K562 (cell line): Measurements from ENCODE around the gene FAM89B. TPM values are rescaled to one million over a fixed set of nuclear protein-coding genes. Genes with fewer than 3 reads are reported as not detected.

Experiments
- ATAC-seq: fragments of 200-7000 bp; cut with Tn5 transposase; 3 replicates; pipeline ENCODE4 v1.9.1; 2020; ENCODE audit warnings: moderate library complexity
- BruUV-seq: library from RNA; stranded (reverse); fragments of 400-500 nt; replicated peaks from 2 replicates; lab custom pipeline; 2021; lab: Mats Ljungman, UMichigan
- CTCF ChIA-PET: fragments of 300-600 bp; formaldehyde crosslinking; extraction: SDS; loops from one replicate; lab custom pipeline; 2021; ENCODE audit warnings: low intra/inter-chr PET ratio; lab: Yijun Ruan, JAX
- POLR2A ChIA-PET: fragments of 300-600, 350-650 bp; sonication (Branson Sonifier 250); formaldehyde crosslinking; extraction: SDS; loops from one replicate; lab custom pipeline; 2021; ENCODE audit warnings: antibody characterized with exemption, inconsistent platforms; lab: Yijun Ruan, JAX
- DNase-seq, 4 experiments: peaks; one replicate each; pipeline versions ENCODE4 v3.0.0 to v3.0.0-alpha.2; 2011 to 2018; ENCODE audit warnings: low spot score in 3 of 4, mixed read lengths in 3 of 4; ENCODE audit errors: extremely low read depth in 1 of 4
- FAIRE-seq: peaks from 2 replicates; lab custom pipeline; 2011; peaks lifted over from hg19 to GRCh38; lab: Jason Lieb, UNC
- H2AFZ ChIP-seq: 2 replicates; pipeline ENCODE4 v1.6.0; 2011; ENCODE audit warnings: low read depth, low read length, control low read depth, inconsistent platforms
- H3K27ac ChIP-seq: fragments of 200-600 bp; 3 replicates; pipeline ENCODE4 v1.8.0; 2011; ENCODE audit warnings: low read depth, mild to moderate bottlenecking, control low read depth, inconsistent platforms, low read length, moderate library complexity, mixed read lengths; ENCODE audit errors: extremely low read depth
- H3K27me3 ChIP-seq, 2 experiments: fragments of 300-600 bp in 1 of 2; 2 replicates in 1 of 2; 3 replicates in 1 of 2; pipeline versions ENCODE4 v1.6.0 to v1.8.0; 2011; ENCODE audit warnings: inconsistent platforms in 2 of 2, low read length in 2 of 2, mild to moderate bottlenecking in 1 of 2, mixed read lengths in 1 of 2, moderate library complexity in 1 of 2; ENCODE audit not compliant: control insufficient read depth in 2 of 2, insufficient read depth in 2 of 2
- H3K36me3 ChIP-seq: fragments of 300-600 bp; 3 replicates; pipeline ENCODE4 v1.8.0; 2011; ENCODE audit warnings: mild to moderate bottlenecking, low read length, inconsistent platforms; ENCODE audit not compliant: control insufficient read depth, insufficient read depth
- H3K4me1 ChIP-seq, 2 experiments: fragments of 200-600 bp in 1 of 2; replicated peaks in 1 of 2; 2 replicates in 1 of 2; 3 replicates in 1 of 2; pipeline versions ENCODE4 v1.5.1 to v1.8.0; 2011; ENCODE audit warnings: inconsistent platforms in 2 of 2, low read length in 2 of 2, mild to moderate bottlenecking in 1 of 2, mixed read lengths in 1 of 2, moderate library complexity in 1 of 2; ENCODE audit not compliant: control insufficient read depth in 2 of 2, insufficient read depth in 2 of 2
- H3K4me2 ChIP-seq: 2 replicates; pipeline ENCODE4 v1.6.1; 2011; ENCODE audit warnings: low read length, control low read depth, inconsistent platforms, mixed read lengths; ENCODE audit not compliant: insufficient read depth
- H3K4me3 ChIP-seq: fragments of 200-600 bp; sonication (generic), shearing (Covaris generic); 2 replicates; pipeline ENCODE4 v1.5.1; 2016; ENCODE audit warnings: control low read depth, inconsistent platforms
- H3K79me2 ChIP-seq: fragments of 200-600 bp; 3 replicates; pipeline ENCODE4 v1.8.0; 2011; ENCODE audit warnings: low read length, inconsistent platforms; ENCODE audit not compliant: control insufficient read depth, insufficient read depth
- H3K9ac ChIP-seq, 2 experiments: 2 replicates each; pipeline versions ENCODE4 v1.6.0 to v1.6.1; 2011; ENCODE audit warnings: low read depth in 2 of 2, low read length in 2 of 2, control low read depth in 1 of 2, inconsistent platforms in 1 of 2, mild to moderate bottlenecking in 1 of 2, mixed read lengths in 1 of 2; ENCODE audit not compliant: insufficient read depth in 1 of 2
- H3K9me1 ChIP-seq: one replicate; pipeline ENCODE4 v1.6.0; 2011; ENCODE audit warnings: inconsistent platforms, mild to moderate bottlenecking, low read length, moderate library complexity; ENCODE audit not compliant: control insufficient read depth, insufficient read depth
- H3K9me3 ChIP-seq: replicated peaks from 2 replicates; pipeline ENCODE4 v1.5.1; 2011; ENCODE audit warnings: low read depth, low read length, inconsistent platforms; ENCODE audit not compliant: control insufficient read depth, insufficient read depth
- H4K20me1 ChIP-seq: replicated peaks from 2 replicates; pipeline ENCODE4 v1.6.1; 2011; ENCODE audit warnings: low read length, inconsistent platforms, mixed read lengths; ENCODE audit not compliant: control insufficient read depth, insufficient read depth
- EGR1 ChIP-seq: fragments of 450-650 bp; conservative IDR thresholded peaks from 2 replicates; pipeline ENCODE4 v1.6.1; 2017; ENCODE audit warnings: mild to moderate bottlenecking
- NFIC ChIP-seq: fragments of 450-650 bp; IDR thresholded peaks from 2 replicates; pipeline ENCODE4 v1.6.1; 2017; ENCODE audit warnings: mild to moderate bottlenecking, inconsistent platforms
- POLR2G ChIP-seq: fragments of 200-400 bp; formaldehyde crosslinking; IDR thresholded peaks from 2 replicates; pipeline ENCODE4 v1.6.1; 2017; ENCODE audit warnings: low read depth, mild to moderate bottlenecking, antibody characterized with exemption, low read length, moderate library complexity
- RBFOX2 ChIP-seq: fragments of 200-400 bp; formaldehyde crosslinking; IDR thresholded peaks from 2 replicates; pipeline ENCODE4 v1.6.1; 2017; ENCODE audit warnings: low read depth, mild to moderate bottlenecking, low read length, moderate library complexity
- RBM22 ChIP-seq: fragments of 200-400 bp; formaldehyde crosslinking; IDR thresholded peaks from 2 replicates; pipeline ENCODE4 v1.6.1; 2018; ENCODE audit warnings: low read length, low read depth; ENCODE audit not compliant: poor library complexity, severe bottlenecking
- SMARCC2 ChIP-seq: fragments of 450-650 bp; IDR thresholded peaks from 2 replicates; pipeline ENCODE4 v1.6.1; 2017; ENCODE audit warnings: antibody characterized with exemption, moderate library complexity, mild to moderate bottlenecking, low read depth
- ZBTB49 ChIP-seq: sonication (generic); formaldehyde crosslinking; IDR thresholded peaks from 2 replicates; pipeline ENCODE4 v1.8.0; 2022; ENCODE audit warnings: missing genetic modification reagents, mild to moderate bottlenecking, borderline replicate concordance
- ZNF24 ChIP-seq: fragments of 450-650 bp; IDR thresholded peaks from 2 replicates; pipeline ENCODE4 v1.6.1; 2016
- WGBS: fragments of 100-300 bp; shearing (Covaris generic); methylation state at CpG from one replicate; pipeline ENCODE4 v1.1.6; 2016; ENCODE audit warnings: low coverage, mixed read lengths; ENCODE audit not compliant: insufficient coverage; ENCODE audit errors: missing lambda C conversion rate; 5-methylcytosine and 5-hydroxymethylcytosine counted together
- in situ Hi-C: fragments of 300-500 bp; cut with MboI; formaldehyde crosslinking; loops from 4 replicates; pipeline ENCODE4 v1.15.0; 2018; ENCODE audit warnings: inconsistent platforms, mixed read lengths
- intact Hi-C: fragments of 100-400 bp; cut with micrococcal nuclease; formaldehyde crosslinking; loops from 2 replicates; pipeline ENCODE4 v1.14.2; 2022
- polyA plus RNA-seq, 8 experiments: library from polyadenylated mRNA; depleted of rRNA in 4 of 8; stranded (reverse) in 5 of 8; unstranded in 3 of 8; fragments of >200 nt; fragmentation: Nextera tagmentation in 2 of 8; fragmentation: Illumina TruSeq in 1 of 8; extraction: Ambion mirVana in 2 of 8; extraction: Trizol in 1 of 8; gene quantifications; 2 replicates each; pipeline versions ENCODE4 v1.2.1 to v1.2.3, GENCODE V29; 2011 to 2014; ENCODE audit warnings: inconsistent platforms in 1 of 8, missing spikeins in 1 of 8
- total RNA-seq, 7 experiments: library from RNA; depleted of rRNA in 6 of 7; stranded (reverse); fragments of >200 nt in 6 of 7; fragmentation: Illumina TruSeq in 2 of 7; extraction: Trizol in 2 of 7; gene quantifications; 2 replicates each; pipeline versions ENCODE4 v1.2.1 to v1.2.3, GENCODE V29; 2011 to 2021; ENCODE audit warnings: low replicate concordance in 1 of 7

Gene FAM89B
- total and polyA plus RNA-seq, 9 of the 15 experiments (the other 6 are each of a cell fraction or from before 2014, with no cell fraction given): 0.32 to 27.6 (median 11.9) TPM

- peaks cover 39% of the 10 kb centered on the region; the same call in 1 of the 3 replicates for H3K36me3 ChIP-seq
- H3K4me3 ChIP-seq: no peak within 1 kb of the TSS
- ATAC-seq (peak; percentile 64), DNase-seq (peak; percentile 51 to 73 (median 68)), FAIRE-seq (peak; percentile 54)
- H2AFZ ChIP-seq: no peak within 1 kb of the TSS
- H3K4me2 ChIP-seq: no peak within 1 kb of the TSS
- no peaks in the 10 kb centered on the region for H3K27me3 ChIP-seq
- TF ChIP-seq SMARCC2: no peak
- TF ChIP-seq RBM22: peak; percentile 40
- no peak for TF ChIP-seq ZBTB49 (CRISPR knock-in tag)
- peak; percentile 95 for TF ChIP-seq ZNF24
- TF ChIP-seq EGR1: peak; percentile 31; the same call in 1 of the 2 replicates
- TF ChIP-seq POLR2G: peak; percentile 76
- TF ChIP-seq RBFOX2: peak; percentile 36; the same call in 1 of the 2 replicates
- peak; percentile 74 for TF ChIP-seq NFIC
- WGBS: 35% methylated on average over 8 of the region's 12 CpGs
- H3K9me3 ChIP-seq: no peaks in the 10 kb centered on the region
- BruUV-seq: no TSS peak
- no peaks in the 10 kb centered on the region for H3K79me2 ChIP-seq
- intact Hi-C loops (no loop called here), in situ Hi-C loops (no loop called here)
- H3K4me1 ChIP-seq: peaks cover 6 to 47% of the 10 kb centered on the region in 2 experiments; a peak in 4 of 5 replicates
- no peak within 1 kb of the TSS for H3K27ac ChIP-seq
- peak within 1 kb of the TSS in 1 of 2 experiments; percentile 82; a peak in 2 of 4 replicates for H3K9ac ChIP-seq
- no peaks in the 10 kb centered on the region for H4K20me1 ChIP-seq
- ChIA-PET POLR2A (interaction anchor here (0.6 to 3.4 kb wide), 11 partner anchors 8 to 556 kb away, joined by 3 to 17 read pairs (median 4); partner anchors contain the start of genes MALAT1 and PCNX3), CTCF (no interaction called here)
- no peaks in the 10 kb centered on the region for H3K9me1 ChIP-seq
Observed at GRCh38 chr11:65595543-65596281, 23.4 kb downstream of the FAM89B start, which contains the start of gene KCNK7. TSS of gene KCNK7 (minus strand) at chr11:65595800. CDS start at chr11:65595772, 28 bp downstream.
